ENCODE results near the gene EVC2. TPM values are rescaled to one million over a fixed set of nuclear protein-coding genes. Genes with fewer than 3 reads are reported as not detected.

The EVC2 gene
- polyA plus RNA-seq, 3 donors = 0.04 to 0.12 (median 0.08) TPM

- H3K4me1 ChIP-seq (ENCODE audit: control insufficient read depth in 1 of 2, insufficient read depth in 2 of 2, low read length in 2 of 2) = no peaks in the 10 kb centered on the region
- no peak overlapping the region for H3K9ac ChIP-seq (ENCODE audit: insufficient read depth, low read length, poor library complexity, severe bottlenecking)
- H3K4me3 ChIP-seq (replicated peaks in 1 of 3; ENCODE audit: low read depth in 2 of 3, low read length in 3 of 3) = no peak overlapping the region
- Mint-ChIP-seq H3K27ac (no peak overlapping the region), H3K4me3 (no peak overlapping the region), H3K4me1 (no peaks in the 10 kb centered on the region), H3K36me3 (no peaks in the 10 kb centered on the region), H3K27me3 (ENCODE audit: low read depth in 3 of 3) (peaks cover 0 to 3% (median 1%) of the 10 kb centered on the region in 3 donors), H3K9me3 (peaks cover 0 to 4% (median 0%) of the 10 kb centered on the region in 7 donors)
- H3K27ac ChIP-seq (ENCODE audit: low read depth in 1 of 2, low read length in 2 of 2) = no peak overlapping the region
- H4K20me1 ChIP-seq (ENCODE audit: insufficient read depth, low read length) = no peaks in the 10 kb centered on the region
- H3K27me3 ChIP-seq (ENCODE audit: control insufficient read depth in 2 of 2, insufficient read depth in 2 of 2, low read length in 2 of 2) = no peaks in the 10 kb centered on the region
- H2AFZ ChIP-seq (ENCODE audit: insufficient read depth, low read depth, low read length, poor library complexity, severe bottlenecking) = no peak overlapping the region
- H3K36me3 ChIP-seq (replicated peaks in 1 of 2; ENCODE audit: control insufficient read depth in 1 of 2, insufficient read depth in 2 of 2, low read length in 2 of 2) = no peaks in the 10 kb centered on the region
- intact Hi-C loops (cut with micrococcal nuclease) = no loop called here
- 93% methylated on average over 8 of the region's 10 CpGs for WGBS (ENCODE audit: insufficient coverage)
- H3K9me3 ChIP-seq (replicated peaks in 1 of 2; ENCODE audit: control insufficient read depth in 1 of 2, insufficient read depth in 1 of 2, low read length in 2 of 2) = no peaks in the 10 kb centered on the region
- no peaks in the 10 kb centered on the region for H3K79me2 ChIP-seq (ENCODE audit: insufficient read depth, low read length)
- DNase-seq = no peak
- TF ChIP-seq CTCF (IDR thresholded peaks at IDR 0.05) = no peak
- no peak overlapping the region for H3K4me2 ChIP-seq (replicated peaks; ENCODE audit: extremely low read depth, low read length, poor library complexity, severe bottlenecking)
Measured at GRCh38 chr4:5750052-5750945, 41.9 kb upstream of the EVC2 start.

DNA sequence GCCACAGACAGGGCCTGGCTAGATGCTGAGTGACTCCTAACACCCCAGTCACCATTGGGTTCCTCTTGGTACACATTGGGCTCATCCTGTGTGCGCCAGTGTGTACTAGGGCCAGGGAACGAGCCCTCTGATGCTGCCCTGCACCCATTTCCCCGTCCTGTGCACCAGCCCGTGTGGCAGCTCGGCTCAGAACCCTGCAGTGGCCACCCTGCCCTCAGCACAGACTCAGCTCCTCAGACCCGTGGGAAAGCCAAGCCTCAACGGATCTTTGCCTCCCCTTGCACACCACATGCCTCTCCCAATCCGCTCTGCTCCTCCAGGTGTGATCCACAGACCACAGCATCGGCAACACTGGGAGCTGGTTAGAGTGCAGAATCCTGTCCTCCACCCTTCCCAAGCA, 41.2 kb upstream of the EVC2 start:
- H3K79me2 ChIP-seq (ENCODE audit: insufficient read depth, low read length) = no peaks in the 10 kb centered on the region
- H3K27me3 ChIP-seq (ENCODE audit: control insufficient read depth in 2 of 2, insufficient read depth in 2 of 2, low read length in 2 of 2) = no peaks in the 10 kb centered on the region
- Mint-ChIP-seq H3K4me3 (no peak overlapping the region), H3K27me3 (ENCODE audit: low read depth in 3 of 3) (peaks cover 0 to 3% (median 1%) of the 10 kb centered on the region in 3 donors), H3K4me1 (no peaks in the 10 kb centered on the region), H3K36me3 (no peaks in the 10 kb centered on the region), H3K27ac (no peak overlapping the region), H3K9me3 (peaks cover 0 to 4% (median 0%) of the 10 kb centered on the region in 7 donors)
- H3K4me2 ChIP-seq (replicated peaks; ENCODE audit: extremely low read depth, low read length, poor library complexity, severe bottlenecking) = no peak overlapping the region
- WGBS (ENCODE audit: insufficient coverage) = 88% methylated on average over 9 of the region's 9 CpGs
- no peaks in the 10 kb centered on the region for H3K36me3 ChIP-seq (replicated peaks in 1 of 2; ENCODE audit: control insufficient read depth in 1 of 2, insufficient read depth in 2 of 2, low read length in 2 of 2)
- H4K20me1 ChIP-seq (ENCODE audit: insufficient read depth, low read length) = no peaks in the 10 kb centered on the region
- no peak for DNase-seq
- no peak overlapping the region for H2AFZ ChIP-seq (ENCODE audit: insufficient read depth, low read depth, low read length, poor library complexity, severe bottlenecking)
- intact Hi-C loops (cut with micrococcal nuclease) = no loop called here
- no peak overlapping the region for H3K27ac ChIP-seq (ENCODE audit: low read depth in 1 of 2, low read length in 2 of 2)
- no peaks in the 10 kb centered on the region for H3K9me3 ChIP-seq (replicated peaks in 1 of 2; ENCODE audit: control insufficient read depth in 1 of 2, insufficient read depth in 1 of 2, low read length in 2 of 2)
- TF ChIP-seq CTCF (IDR thresholded peaks at IDR 0.05) = no peak
- no peaks in the 10 kb centered on the region for H3K4me1 ChIP-seq (ENCODE audit: control insufficient read depth in 1 of 2, insufficient read depth in 2 of 2, low read length in 2 of 2)
- H3K9ac ChIP-seq (ENCODE audit: insufficient read depth, low read length, poor library complexity, severe bottlenecking) = no peak overlapping the region
- H3K4me3 ChIP-seq (replicated peaks in 1 of 3; ENCODE audit: low read depth in 2 of 3, low read length in 3 of 3) = no peak overlapping the region
